Thyroid gland (tissue), 4 donors: Measurements from ENCODE around the gene PDE4B. TPM values are rescaled to one million over a fixed set of nuclear protein-coding genes. Genes with fewer than 3 reads are reported as not detected.

ENCODE experiments used
- DNase-seq, 2 donors: peaks; one replicate each; pipeline ENCODE4 v3.0.0-alpha.2; 2019
- H3K27ac ChIP-seq, 3 donors: fragments of 200-600 bp; sonication (generic); 1 replicate in 2 of 3; 2 replicates in 1 of 3; pipeline ENCODE4 v1.5.1; 2016 to 2019; ENCODE audit warnings: mild to moderate bottlenecking in 1 of 3, moderate library complexity in 1 of 3
- H3K27me3 ChIP-seq: fragments of 200-600 bp; sonication (generic); one replicate; pipeline ENCODE4 v1.5.1; 2019
- H3K36me3 ChIP-seq, 2 donors: fragments of 200-600 bp; sonication (generic); one replicate each; pipeline ENCODE4 v1.5.1; 2016 to 2019
- H3K4me1 ChIP-seq, 2 donors: fragments of 200-600 bp; sonication (generic); one replicate each; pipeline ENCODE4 v1.5.1; 2017 to 2019
- H3K4me3 ChIP-seq, 3 donors: fragments of 200-600 bp; sonication (generic); replicated peaks in 1 of 3; 1 replicate in 2 of 3; 2 replicates in 1 of 3; pipeline ENCODE4 v1.5.1; 2016; ENCODE audit warnings: mild to moderate bottlenecking in 1 of 3
- H3K9me3 ChIP-seq: fragments of 200-600 bp; sonication (generic); one replicate; pipeline ENCODE4 v1.5.1; 2017
- CTCF ChIP-seq, 6 experiments: fragments of 200-600 bp in 3 of 6; fragments of 450-650 bp in 3 of 6; sonication (generic) in 3 of 6; IDR thresholded peaks; one replicate each; pipeline ENCODE4 v1.5.1; 2016 to 2019; ENCODE audit warnings: antibody characterized with exemption in 6 of 6, mild to moderate bottlenecking in 2 of 6, inconsistent platforms in 1 of 6, moderate library complexity in 1 of 6
- POLR2A ChIP-seq, 2 donors: fragments of 450-650 bp; IDR thresholded peaks; one replicate each; pipeline ENCODE4 v1.6.1; 2017; ENCODE audit warnings: antibody characterized with exemption in 2 of 2, mild to moderate bottlenecking in 2 of 2, moderate library complexity in 1 of 2
- WGBS, 2 donors: methylation state at CpG; one replicate each; pipeline ENCODE4 v1.1.5; 2017; 5-methylcytosine and 5-hydroxymethylcytosine counted together
- intact Hi-C: fragments of 100-400 bp; cut with DNase I; formaldehyde crosslinking; loops from one replicate; pipeline ENCODE4 v1.15.1; 2023
- total RNA-seq, 4 donors: library from RNA; depleted of rRNA; stranded (reverse); fragments of >200 nt; gene quantifications; one replicate each; pipeline ENCODE4 v1.2.3, GENCODE V29; 2016

Gene PDE4B
- total RNA-seq, 4 donors from 2014 or later = 9.6 to 21.3 (median 15.0) TPM

GRCh38 chr1:65942476-65942875, 149.8 kb downstream of the PDE4B start:
- DNase-seq = no peak
- intact Hi-C loops = no loop called here
- Histone ChIP-seq H3K4me1 (no peaks in the 10 kb centered on the region), H3K4me3 (no peak overlapping the region), H3K27ac (no peak overlapping the region), H3K27me3 (no peaks in the 10 kb centered on the region), H3K9me3 (no peaks in the 10 kb centered on the region), H3K36me3 (no peaks in the 10 kb centered on the region)
- WGBS, 2 donors = 18 to 25% methylated on average over 1 of the region's 1 CpG
- TF ChIP-seq POLR2A (IDR thresholded peaks at IDR 0.05) (no peak), CTCF (IDR thresholded peaks at IDR 0.05) (no peak)

- H3K27me3 ChIP-seq = no peaks in the 10 kb centered on the region
- no peak for TF ChIP-seq POLR2A (IDR thresholded peaks at IDR 0.05)
- TF ChIP-seq CTCF (IDR thresholded peaks at IDR 0.05) = no peak
- 61 to 68% methylated on average over 1 of the region's 1 CpG for WGBS, 2 donors
Measured at GRCh38 chr1:65946376-65946775, 153.7 kb downstream of the PDE4B start.

GRCh38 chr1:65946960-65947359, 154.3 kb downstream of the PDE4B start:
- intact Hi-C loops = no loop called here
- 86 to 88% methylated on average over 5 of the region's 5 CpGs for WGBS, 2 donors

More at GRCh38 chr1:65946376-65946775, 153.7 kb downstream of the PDE4B start:
- intact Hi-C loops = no loop called here
- Histone ChIP-seq H3K27ac (no peak overlapping the region), H3K36me3 (no peaks in the 10 kb centered on the region), H3K4me3 (no peak overlapping the region), H3K9me3 (no peaks in the 10 kb centered on the region), H3K4me1 (no peaks in the 10 kb centered on the region)
- no peak for DNase-seq

GRCh38 chr1:65948609-65949229, 156.0 kb downstream of the PDE4B start:
- Histone ChIP-seq H3K27ac (no peak overlapping the region), H3K4me3 (no peak overlapping the region), H3K36me3 (no peaks in the 10 kb centered on the region), H3K27me3 (no peaks in the 10 kb centered on the region), H3K4me1 (no peaks in the 10 kb centered on the region), H3K9me3 (no peaks in the 10 kb centered on the region)
- TF ChIP-seq POLR2A (IDR thresholded peaks at IDR 0.05) (no peak), CTCF (IDR thresholded peaks at IDR 0.05) (no peak)
- intact Hi-C loops = no loop called here
- WGBS, 2 donors = 85 to 91% methylated on average over 7 of the region's 7 CpGs
- DNase-seq = no peak

More at GRCh38 chr1:65946960-65947359, 154.3 kb downstream of the PDE4B start:
- H3K27ac ChIP-seq = no peak overlapping the region
- no peak overlapping the region for H3K4me3 ChIP-seq
- H3K36me3 ChIP-seq = no peaks in the 10 kb centered on the region
- H3K9me3 ChIP-seq = no peaks in the 10 kb centered on the region
- TF ChIP-seq CTCF (IDR thresholded peaks at IDR 0.05) = no peak
- TF ChIP-seq POLR2A (IDR thresholded peaks at IDR 0.05) = no peak
- no peaks in the 10 kb centered on the region for H3K4me1 ChIP-seq
- no peaks in the 10 kb centered on the region for H3K27me3 ChIP-seq
- DNase-seq = no peak

- H3K27me3 ChIP-seq = no peaks in the 10 kb centered on the region
- no peaks in the 10 kb centered on the region for H3K36me3 ChIP-seq
- 77 to 82% methylated on average over 2 of the region's 2 CpGs for WGBS, 2 donors
- H3K9me3 ChIP-seq = no peaks in the 10 kb centered on the region
- no peaks in the 10 kb centered on the region for H3K4me1 ChIP-seq
- no peak overlapping the region for H3K4me3 ChIP-seq
- intact Hi-C loops = no loop called here
- TF ChIP-seq CTCF (IDR thresholded peaks at IDR 0.05) = no peak
- no peak for TF ChIP-seq POLR2A (IDR thresholded peaks at IDR 0.05)
- H3K27ac ChIP-seq = no peak overlapping the region
- DNase-seq = no peak
Measured at GRCh38 chr1:65949230-65949626, 156.5 kb downstream of the PDE4B start.
